ENCODE data around the gene PPA1. TPM values are rescaled to one million over a fixed set of nuclear protein-coding genes. Genes with fewer than 3 reads are reported as not detected.

PPA1 gene
- total RNA-seq: 143 TPM in 2 replicates

DNA sequence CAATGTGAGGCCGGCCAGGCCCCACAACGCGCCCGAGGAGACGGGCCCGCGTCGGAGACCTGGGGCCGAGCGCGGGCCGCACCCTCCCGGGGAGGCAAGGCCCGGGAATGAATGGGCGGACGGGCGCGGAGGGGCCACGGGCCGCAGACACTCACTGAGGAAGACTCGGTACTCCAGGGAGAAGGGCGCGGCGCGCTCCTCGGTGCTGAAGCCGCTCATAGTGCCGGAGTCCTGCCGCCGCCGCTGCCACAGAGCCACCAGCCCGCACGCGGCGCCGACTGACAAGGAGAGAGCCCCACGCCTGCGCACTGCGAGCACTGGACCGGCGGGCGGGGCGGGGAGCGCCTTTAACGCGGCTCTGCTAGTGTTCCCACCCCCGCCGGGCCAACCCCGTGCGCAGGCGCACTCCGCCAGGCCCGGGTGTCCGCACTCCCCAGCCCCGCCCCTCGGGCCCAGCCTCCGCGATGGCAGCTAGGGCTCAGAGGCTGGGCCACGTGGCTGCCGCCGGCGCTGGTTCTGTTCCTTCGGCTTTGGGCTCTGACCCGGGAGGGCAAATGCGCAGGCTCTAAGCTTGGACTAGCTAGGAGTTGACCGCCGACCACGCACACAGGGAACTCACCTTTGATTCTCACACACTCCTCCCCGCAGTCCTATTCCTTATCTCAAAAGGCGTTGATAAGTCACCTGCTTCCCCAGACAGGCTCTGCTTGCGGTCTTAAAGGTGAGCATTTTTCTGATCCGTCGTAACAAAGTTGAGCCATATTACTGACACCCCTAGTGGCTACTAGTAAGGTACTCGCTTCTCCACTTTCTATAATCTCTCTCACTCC is at the start of gene PPA1:
PPA1 (minus strand) TSS at position 321 of the 830 bp plus-strand sequence; CDS start at position 219, 102 bp downstream.

Other genes starting within 250 kb of the PPA1 start
- 4.6 and 5.7 TPM in 2 replicates for gene MACROH2A2, start 180.6 kb downstream of the PPA1 start, total RNA-seq
- 9.0 and 11.5 TPM in 2 replicates for gene AIFM2, start 100.6 kb downstream of the PPA1 start, total RNA-seq
- gene TYSND1, start 86.7 kb downstream of the PPA1 start, total RNA-seq: 8.6 and 14.0 TPM in 2 replicates
- gene SAR1A, start 62.9 kb downstream of the PPA1 start, total RNA-seq: 169 and 234 TPM in 2 replicates
- not detected in 2 replicates for gene NPFFR1, start 50.6 kb upstream of the PPA1 start, total RNA-seq
- gene LRRC20, start 149.2 kb upstream of the PPA1 start, total RNA-seq: 5.3 and 8.9 TPM in 2 replicates
- 29.9 and 51.8 TPM in 2 replicates for gene EIF4EBP2, start 170.7 kb upstream of the PPA1 start, total RNA-seq
- not detected in 2 replicates for gene NODAL, start 208.3 kb upstream of the PPA1 start, total RNA-seq
- 0.40 and 1.4 TPM in 2 replicates for gene PALD1, start 245.3 kb upstream of the PPA1 start, total RNA-seq

Data from smooth muscle cell of the pulmonary artery (primary cell).